ENCODE results near the gene GRAPL.
A peak's percentile ranks its signal among the peaks of the same experiment; 100 is the strongest.
"Not testable (repeated sequence)": the region's sequence is repeated elsewhere in the genome, so short reads cannot be mapped to it uniquely, and the experiment has no call there.

GRAPL gene

DNA sequence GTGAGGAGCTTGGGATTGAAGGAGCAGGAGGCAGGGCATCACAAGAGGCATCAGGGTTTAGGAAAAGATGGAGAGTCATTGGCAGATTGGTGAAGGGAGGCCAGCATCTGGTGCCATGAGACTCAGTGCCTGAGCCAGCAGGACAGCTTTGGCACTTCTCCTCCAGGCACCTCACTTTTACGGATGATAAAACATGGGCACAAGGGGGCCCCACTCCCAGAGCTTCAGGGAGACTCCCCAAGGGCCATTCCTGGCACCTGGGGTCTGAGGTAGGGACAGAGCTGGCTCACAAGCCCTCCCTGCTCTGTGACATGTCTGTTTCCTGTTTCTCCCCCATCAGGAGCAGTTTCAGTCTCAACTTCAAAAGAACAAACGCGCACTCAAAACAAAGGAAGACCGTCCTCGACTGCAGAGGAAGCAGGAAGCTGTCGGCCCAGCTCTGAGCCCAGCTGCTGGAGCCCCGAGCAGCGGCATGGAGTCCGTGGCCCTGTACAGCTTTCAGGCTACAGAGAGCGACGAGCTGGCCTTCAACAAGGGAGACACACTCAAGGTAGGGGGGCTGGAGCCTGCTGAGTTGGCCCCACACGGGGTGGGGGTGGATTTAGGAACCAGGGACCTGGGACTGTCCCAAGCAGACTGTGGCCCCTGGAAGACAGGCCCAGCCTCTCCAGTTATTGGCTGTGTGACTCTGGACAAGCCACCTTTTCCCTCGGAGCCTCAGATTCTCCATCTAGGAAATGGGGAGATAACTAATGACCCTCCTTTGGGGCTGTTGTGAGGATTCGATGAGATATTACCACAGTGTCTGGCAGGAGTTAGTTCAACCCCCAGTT lies at the start of gene GRAPL:
TSS of gene GRAPL (plus strand) at position 442 of the 833 bp plus-strand sequence. CDS start at position 473, 31 bp downstream.
- not testable (repeated sequence) for DNase-seq (ENCODE audit: low spot score)

DNA sequence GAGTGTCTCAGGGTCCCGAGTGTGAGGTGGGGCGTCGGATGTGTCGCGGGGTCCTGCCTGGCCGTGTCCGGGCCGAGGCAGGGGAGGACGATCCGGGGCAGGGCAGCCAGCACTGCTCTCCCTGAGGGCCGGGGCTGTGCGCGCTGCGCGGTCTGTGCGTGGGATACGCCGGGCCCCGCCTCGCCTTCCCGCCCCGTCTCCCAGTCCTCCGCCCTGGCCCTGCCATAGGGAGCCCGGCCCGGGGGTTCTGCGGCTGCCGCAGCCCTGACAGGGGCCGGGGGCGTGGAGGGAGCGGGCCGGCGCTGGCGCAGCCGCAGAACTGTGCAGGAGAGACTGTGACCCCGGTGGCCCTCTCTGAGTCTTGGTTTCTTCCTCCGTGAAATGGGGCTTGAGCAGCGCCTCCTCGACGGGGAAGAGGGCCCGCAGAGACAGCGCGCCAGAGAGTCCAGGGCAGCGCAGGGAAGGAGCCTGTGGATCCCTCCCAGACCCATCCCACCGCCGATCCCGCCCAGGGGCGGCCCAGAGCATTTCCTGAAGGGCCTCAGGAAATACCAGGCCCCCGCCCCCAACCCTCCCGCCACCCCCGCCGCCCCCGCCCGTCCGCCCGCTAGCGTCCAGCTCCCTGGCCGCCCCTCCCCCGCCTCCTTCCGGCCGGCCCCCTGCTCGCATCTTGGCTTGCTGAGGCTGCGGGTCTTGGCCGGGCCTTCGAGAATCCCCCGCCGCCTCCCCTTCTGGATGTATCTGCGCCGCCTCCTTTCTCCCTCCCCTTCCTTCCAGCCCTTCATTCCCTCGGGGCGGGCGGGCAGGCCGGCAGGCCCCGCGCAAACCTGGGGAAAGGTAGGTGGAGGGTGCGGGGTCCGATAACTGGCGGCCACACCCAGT lies 38.3 kb upstream of the GRAPL start:
- not testable (repeated sequence) for DNase-seq (ENCODE audit: low spot score)

DNA sequence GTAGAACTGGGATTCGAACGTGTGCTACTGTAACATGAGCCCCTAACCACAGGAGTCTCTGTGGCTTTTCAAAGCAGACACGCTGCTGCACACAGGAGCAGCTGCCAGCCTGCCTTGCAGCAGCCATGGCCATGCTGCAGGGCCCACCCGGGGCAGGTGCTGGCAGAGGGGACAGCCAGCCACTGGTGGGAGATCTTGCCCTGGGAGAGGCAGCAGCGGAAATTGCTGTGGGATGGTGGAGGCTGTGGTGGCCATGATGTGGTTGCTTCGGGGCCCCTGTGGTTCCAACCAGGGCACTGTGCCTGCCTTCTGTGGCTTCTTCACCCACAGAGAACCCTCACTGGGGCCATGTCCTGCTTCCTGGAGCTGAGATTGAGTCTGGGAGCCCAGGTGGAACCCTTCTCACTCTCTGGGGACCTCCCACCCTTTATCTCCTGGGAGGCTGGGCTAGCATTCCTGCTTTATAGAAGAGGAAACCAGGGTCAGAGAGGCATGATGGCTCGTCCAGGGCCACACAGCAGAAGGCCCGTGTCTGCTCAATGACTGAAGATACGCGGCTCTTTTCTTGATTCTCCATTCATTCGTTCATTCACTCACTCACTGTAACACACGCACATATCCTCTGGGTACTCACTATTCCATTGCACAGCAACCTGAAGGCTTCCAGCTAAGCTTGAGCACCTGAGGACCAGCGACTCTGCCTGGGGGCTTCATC lies 37.2 kb upstream of the GRAPL start:
- DNase-seq (ENCODE audit: low spot score) = not testable (repeated sequence)

DNA sequence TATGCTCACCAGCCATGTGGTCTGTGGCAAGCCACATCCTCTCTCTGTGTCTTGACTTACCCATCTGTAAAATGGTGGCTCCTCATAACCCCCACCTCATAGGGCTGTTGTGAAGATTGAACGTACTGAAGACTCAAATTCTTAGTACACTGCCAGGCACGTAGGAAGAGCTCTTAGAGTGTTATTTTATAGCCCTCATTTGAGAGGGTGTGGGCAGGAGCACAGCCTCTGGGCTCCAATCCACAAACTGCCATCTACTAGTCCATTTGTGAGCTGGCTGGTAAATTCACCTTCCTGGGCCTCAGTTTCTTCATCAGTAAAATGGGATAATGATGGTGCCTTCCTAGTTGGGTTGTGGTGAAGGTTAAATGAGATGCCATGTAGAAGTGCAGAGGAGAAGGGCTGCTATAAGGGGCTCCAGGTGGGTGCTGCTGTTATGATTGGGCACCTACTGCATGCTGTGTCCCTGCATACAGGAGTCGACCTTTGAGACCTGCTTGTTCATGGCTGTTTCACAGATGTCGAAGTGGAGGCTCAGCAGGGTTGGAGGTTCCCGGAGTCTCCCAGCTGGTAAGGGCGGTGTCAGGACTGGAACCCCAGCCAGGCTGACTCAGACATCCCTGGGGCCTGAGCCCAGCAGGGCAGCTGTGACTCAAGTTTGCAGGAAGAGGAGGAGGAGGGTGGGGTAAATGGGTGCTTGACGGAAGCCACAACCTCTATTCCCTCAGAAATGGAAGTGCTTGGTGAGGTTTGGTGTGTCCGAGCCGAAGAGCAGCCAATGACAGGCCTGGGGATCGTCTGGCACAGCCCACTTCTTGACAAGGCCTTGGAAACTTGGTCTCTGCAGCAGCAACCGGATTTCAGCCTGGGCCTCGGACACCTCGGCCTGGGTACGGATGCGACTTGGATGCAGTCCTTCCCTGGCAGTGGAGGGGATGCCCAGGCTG lies 34.4 kb upstream of the GRAPL start:
- not testable (repeated sequence) for DNase-seq (ENCODE audit: low spot score)

DNA sequence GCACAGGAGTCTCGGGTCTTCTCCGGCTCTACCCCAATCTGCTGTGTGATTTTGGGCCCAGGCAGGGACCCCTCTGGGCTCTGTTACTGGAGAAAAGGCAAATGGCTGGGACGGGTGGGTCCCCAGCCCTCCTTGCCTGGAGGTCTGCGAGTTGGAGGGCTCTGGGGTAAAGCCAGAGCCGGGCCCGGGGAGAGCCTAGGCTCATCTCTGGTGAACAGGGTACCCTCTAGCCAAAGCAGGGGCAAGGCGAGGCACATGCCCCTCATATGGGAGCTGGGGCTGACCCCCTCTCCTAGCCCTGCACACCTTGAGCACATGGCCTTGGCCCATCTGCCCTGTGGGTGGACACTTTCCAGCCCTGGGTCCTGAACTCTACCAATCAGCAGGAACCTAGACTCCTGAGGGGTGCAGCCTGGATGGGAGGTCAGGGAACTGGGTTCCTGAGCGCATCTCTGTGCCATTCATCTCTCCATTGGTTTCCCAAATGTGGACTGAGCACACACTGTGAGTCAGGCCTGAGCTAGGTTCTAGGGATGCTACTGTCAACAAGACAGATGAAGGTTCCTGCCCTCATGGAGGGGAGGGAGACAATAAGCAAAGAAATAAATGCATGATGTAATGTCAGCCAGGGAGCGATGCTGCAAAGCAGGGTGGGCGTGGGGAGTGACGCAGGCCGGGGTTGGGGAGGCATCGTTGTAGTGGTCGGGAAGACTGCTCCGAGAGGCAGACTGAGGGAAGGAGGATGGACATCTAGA lies 33.5 kb upstream of the GRAPL start:
- not testable (repeated sequence) for DNase-seq (ENCODE audit: low spot score)

DNA sequence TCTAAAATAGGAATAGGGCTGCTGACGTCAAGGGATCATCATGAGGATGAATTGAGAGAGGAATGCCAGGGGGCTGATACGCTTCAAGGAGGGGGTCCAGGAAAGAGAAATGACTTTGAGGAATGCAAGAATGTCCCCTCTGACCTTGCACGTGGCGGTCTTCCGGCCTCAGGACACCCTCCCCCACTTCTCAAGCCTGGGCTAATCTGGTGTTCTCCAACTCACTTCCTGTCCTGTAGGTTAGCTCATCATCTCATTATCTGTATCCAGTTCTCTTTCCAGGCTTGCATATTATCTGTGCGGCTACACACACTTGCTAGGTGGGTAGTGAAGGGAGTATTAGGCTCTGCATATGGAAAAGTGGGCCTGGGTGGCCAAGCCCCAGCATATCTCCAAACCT lies 18.9 kb upstream of the GRAPL start:
- not testable (repeated sequence) for DNase-seq (ENCODE audit: low spot score)

DNA sequence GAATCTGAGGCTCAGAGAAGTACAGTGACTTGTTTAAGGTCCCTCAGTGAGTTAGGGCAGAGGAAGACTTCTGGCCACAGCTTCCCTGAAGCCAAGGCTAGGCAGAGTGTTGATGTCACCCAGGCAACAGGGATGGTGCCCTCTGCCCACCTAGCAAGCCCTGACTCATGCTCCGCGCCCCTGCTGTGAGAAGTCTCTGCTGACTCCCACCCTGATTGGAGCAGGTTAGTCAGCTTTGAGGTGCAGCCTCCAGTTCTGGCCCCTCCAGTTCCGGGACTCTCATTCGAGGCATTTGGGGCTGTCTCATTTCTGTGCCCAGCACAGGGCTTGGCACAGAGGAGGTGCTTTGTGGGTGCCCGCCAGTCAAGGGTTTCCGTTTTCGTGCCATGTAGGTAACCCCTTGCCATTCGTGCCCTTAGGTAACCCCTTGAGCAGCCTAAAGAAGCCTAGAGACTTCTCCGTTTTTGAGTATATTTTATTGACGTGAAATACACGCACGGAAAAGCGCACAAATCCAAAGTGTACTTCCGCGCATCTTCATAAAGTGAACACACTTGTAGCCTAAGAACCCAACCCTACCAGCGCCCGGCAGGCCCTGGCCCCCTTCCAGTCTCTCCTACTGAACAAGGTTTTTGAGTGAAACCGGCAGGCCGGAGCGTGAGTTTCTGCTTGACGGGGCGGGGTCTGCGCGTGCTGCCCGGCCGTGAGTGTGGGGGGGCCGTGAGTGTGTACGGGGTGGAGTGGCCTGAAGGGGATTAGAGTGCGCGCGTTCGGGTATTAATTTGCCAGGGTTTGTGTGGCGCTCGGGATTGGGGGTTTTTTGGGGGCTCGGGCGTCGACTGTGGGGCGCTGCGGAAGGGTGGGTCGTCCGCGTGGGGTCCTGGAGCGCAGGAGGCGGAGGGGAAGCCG lies 16.9 kb upstream of the GRAPL start:
- not testable (repeated sequence) for DNase-seq (ENCODE audit: low spot score)

DNA sequence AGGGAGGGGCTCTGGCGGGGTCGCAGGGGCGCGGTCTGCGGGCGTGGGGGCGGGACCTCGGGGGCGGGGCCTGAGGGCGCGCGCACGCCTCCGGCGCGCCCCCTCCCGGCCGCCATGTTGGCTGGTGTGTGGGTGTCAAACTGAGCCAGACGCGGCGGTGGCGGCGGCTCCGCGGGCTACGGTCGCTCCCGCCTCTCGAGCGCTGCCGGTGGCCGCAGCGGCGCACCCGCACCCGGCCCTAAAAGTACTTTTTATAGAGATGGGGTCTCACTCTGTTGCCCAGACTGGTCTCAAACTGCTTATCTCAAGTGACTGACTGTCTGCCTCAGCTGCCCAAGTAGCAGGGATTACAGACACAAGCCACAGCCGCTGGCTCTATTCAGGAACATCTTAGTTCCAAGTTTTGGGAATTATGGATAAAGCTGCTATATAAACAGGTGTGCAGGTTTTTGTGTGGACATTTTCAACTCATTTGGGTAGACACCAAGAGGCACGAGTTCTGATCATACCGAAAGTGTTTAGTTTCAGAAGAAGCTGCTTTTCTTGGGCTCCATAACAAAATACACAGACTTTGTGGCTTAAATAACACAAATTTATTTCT lies 16.2 kb upstream of the GRAPL start:
- DNase-seq (ENCODE audit: low spot score) = peak; percentile 65

DNA sequence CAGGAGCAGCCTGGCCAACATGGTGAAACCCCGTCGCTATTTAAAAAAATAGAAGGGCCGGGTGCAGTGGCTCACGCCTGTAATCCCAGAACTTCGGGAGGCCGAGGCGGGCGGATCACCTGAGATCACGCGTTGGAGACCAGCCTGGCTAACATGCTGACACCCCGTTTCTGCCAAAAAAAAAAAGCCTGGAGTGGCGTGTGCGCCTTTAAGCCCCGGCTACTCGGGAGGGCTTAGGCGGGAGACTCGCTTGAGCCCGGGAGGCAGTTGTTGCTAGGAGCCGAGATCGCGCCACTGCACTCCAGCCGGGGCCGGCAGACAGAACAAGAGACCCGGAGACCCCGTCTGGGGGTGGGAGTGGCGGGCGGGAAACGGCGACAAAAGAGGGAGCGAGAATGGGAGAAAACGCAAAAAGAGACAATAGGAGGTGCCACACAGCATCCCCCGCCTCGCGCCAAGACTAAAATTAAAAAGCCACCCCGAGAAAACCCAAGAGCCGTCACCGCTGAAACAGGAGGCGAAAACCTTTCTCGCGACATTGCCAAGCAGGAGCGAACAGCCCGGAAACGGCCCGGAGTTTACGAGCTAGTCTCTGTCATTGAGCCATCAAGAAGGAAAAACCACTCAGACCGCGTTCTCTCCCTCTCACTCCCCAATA lies 15.5 kb upstream of the GRAPL start:
- peak; percentile 26 for DNase-seq (ENCODE audit: low spot score)

DNA sequence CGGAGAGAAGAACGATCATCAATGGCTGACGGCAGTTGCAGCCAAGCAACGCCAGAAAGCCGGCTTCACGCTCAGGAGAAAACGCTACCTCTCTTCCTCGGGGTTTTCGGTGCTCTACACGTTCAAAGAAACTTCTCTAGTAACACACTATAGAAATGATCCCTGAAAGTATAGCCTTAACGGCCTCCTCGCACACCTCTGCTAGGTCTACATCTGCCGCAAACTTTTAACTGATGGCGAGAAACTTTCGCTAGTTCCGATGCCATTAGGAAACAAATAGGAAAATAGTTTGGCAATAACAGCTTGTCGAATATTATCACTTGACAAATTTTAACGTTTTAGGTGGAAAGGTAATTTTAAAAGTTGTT lies 14.9 kb upstream of the GRAPL start:
- DNase-seq (ENCODE audit: low spot score) = peak; percentile 20

DNA sequence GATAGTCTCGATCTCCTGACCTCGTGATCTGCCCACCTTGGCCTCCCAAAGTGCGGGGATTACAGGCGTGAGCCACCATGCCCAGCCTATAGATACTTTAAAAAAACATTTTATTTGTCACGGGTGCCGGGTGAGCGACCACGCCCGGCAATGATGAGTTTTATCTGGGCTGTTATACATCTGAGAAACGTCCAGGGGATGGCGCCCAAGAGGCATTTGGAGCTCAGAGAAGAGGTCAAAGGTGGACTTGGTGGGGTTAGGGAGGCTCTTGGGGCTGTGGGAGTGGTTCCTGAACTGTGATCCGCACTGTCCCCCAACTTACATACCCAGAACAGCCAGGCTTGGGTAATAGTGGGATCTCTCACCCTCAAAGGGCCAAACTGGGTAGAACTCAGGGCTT lies 8.7 kb upstream of the GRAPL start:
- DNase-seq (ENCODE audit: low spot score) = not testable (repeated sequence)

DNA sequence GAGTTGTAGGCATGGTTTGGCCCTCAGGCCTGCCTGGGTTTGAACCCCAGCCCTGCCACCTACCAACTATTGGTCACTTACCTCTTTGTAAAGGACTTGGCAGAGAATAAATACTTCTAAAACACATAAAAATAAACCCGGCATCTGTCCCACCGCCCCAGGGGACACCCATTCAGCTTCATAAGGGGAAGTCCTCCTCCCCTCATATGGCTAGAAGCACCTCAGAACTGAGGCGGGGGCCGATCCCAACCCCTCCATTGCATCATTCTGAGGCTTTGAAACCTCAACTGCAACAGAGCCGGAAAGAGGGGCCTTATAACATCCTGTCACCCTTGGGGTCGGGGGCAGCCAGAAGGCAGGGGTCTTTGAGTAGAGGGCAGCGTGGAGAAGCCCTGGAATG lies 2.1 kb upstream of the GRAPL start:
- not testable (repeated sequence) for DNase-seq (ENCODE audit: low spot score)

DNA sequence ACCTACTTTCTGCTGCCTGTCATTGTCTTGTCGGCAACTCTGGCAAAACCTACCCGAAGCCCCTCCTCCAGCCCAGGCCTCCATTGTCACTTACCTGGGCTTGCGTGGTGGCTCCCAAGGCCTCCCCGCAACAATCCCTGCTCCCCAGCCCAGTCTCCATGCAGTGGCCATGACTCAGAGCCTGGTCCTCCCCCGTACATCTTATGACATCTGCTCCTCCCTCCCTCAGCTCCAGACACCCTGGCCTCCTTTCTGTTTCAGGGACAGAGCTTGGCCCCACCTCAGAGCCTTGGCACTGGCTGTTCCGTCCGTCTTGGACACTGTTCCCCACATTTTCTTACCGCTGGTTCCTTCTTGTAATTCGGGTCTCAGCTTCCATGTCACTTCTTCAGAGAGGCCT lies 2.1 kb downstream of the GRAPL start:
- DNase-seq (ENCODE audit: low spot score) = not testable (repeated sequence)

DNA sequence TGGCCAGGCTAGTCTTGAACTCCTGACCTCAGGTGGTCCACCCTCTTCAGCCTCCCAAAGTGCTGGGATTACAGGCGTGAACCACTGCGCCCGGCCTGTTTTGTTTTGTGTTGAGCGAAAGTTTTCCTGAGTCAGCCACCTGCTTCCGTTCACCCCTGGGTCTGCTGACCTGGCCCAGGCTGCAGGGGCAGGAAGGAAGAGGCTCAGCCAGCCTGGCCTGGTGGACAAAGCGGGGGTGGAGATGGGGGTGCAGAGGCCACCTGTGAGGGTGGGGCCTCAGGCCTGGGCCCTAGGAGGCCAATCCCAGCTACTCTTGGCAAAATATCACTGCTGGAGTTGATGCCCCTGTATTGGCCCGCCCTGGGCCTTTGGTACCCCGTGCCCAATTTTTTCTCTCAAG lies 3.7 kb downstream of the GRAPL start:
- DNase-seq (ENCODE audit: low spot score) = not testable (repeated sequence)

DNA sequence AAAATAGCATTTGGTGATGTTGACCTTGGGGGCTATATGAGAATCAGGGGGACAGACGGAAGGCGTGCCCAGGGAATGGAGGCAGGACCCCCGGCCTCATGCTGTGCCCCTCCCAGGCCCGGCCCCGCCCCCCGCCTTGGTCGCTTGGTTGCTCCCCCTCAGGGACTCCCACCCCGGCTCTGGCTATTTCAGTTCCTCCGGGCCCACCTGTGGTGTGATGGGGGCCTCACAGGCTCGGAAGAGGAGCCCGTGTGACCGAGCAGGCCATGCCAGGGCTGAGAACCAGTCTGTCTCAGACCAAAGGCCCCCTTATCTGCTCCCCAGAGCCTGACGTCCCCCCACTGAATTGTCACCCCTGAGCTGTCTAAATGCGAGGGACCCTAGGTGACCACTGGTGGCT lies 4.4 kb downstream of the GRAPL start:
- not testable (repeated sequence) for DNase-seq (ENCODE audit: low spot score)

DNA sequence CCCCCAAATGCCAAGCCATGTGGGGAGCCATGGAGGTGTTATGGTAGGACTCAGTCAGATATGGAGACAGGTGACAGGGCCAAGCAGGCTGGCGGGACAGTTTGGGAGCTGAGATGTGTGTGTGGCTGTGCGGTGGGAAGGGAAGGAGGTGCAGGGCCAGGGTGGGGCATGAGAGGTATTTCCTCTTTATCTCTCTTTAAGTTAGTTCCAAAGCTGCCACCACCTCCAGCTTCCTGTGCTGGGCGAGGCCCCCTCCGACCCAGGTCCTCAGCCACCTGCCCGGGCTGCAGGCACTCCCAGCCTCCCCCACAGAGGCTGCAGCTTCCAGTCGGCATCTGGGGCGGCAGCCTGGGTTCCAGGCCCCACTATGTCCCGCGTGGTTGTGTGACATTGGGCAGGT lies 6.4 kb downstream of the GRAPL start:
- DNase-seq (ENCODE audit: low spot score) = not testable (repeated sequence)

DNA sequence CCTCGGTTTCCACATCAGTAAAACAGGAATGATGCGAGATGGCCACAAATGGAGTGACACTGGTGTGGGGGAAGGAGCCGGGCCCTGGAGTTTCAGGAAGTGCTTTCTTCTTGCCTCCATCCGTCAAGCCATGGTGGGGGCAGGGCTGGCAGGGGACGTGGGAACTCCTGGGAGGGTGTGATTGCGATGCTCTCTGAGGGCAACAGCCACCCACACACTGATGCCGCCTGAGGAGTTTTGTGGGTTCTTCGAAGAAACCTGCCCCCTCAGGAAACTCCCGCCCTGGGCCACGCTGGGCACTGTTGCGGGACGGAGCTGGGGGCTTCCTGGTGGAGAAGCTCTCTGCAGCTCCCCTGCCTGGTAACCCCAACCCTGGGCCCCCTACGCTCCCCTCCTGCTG lies 8.0 kb downstream of the GRAPL start:
- DNase-seq (ENCODE audit: low spot score) = not testable (repeated sequence)

DNA sequence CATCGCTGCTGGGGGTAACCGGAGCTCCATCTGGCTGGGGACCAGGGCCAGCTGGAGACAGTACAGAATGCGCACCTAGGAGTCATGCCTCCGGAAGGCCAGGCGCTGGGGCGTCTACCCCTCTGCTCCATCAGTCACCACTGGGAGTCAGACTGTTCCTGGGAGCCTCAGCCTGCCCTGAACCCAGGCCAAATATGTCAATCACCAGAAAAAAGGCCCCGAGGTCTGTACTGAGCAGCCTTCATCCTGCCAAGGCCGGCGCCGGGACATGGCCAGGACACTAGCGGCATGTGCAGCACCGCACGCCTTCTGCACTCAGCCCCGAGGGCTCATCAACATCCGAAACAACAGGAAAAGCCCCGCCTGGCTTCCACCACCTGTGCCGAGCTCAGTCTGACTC lies 8.7 kb downstream of the GRAPL start:
- DNase-seq (ENCODE audit: low spot score) = not testable (repeated sequence)
